Right ventricle myocardium superior (tissue), 1 donor: ENCODE results near the gene FAM32A. TPM values are rescaled to one million over a fixed set of nuclear protein-coding genes. Genes with fewer than 3 reads are reported as not detected.

ENCODE experiments used
- ATAC-seq: fragments of 200-7000 bp; cut with Tn5 transposase; one replicate; pipeline ENCODE4 v1.9.1; 2020; ENCODE audit warnings: mild to moderate bottlenecking; ENCODE audit not compliant: poor library complexity
- DNase-seq: peaks from one replicate; pipeline ENCODE4 v3.0.0-alpha.2; 2020
- intact Hi-C: fragments of 100-400 bp; cut with DNase I; formaldehyde crosslinking; loops from one replicate; pipeline ENCODE4 v1.11.2; 2022
- long read RNA-seq: library from polyadenylated mRNA; unstranded; transcript quantifications from one replicate; pipeline ENCODE4 v2.0.0, GENCODE V29; 2021
- total RNA-seq: library from RNA; stranded (reverse); fragmentation: NEBNext Ultra II Directional; extraction: Animal tissue kit (Norgen Biotek cat#: 25700); gene quantifications from one replicate; pipeline ENCODE4 v1.2.1, GENCODE V29; 2021
- donor health status: DM: no; HTN: yes; CAD: no; lungs with severe emphysema.

The FAM32A gene
- total RNA-seq, result 33.9 TPM
- long read RNA-seq, transcript FAM32A-201 (4 exons, 1,455 nt), result major isoform, 66 of 83 reads
- long read RNA-seq, transcript FAM32A-205 (3 exons, 1,168 nt), result minor isoform, 14 of 83 reads
- long read RNA-seq, partial matches to known transcripts, result 0 of 83 reads
- long read RNA-seq, other reads (novel, unspliced or antisense), result 0 of 83 reads

DNA sequence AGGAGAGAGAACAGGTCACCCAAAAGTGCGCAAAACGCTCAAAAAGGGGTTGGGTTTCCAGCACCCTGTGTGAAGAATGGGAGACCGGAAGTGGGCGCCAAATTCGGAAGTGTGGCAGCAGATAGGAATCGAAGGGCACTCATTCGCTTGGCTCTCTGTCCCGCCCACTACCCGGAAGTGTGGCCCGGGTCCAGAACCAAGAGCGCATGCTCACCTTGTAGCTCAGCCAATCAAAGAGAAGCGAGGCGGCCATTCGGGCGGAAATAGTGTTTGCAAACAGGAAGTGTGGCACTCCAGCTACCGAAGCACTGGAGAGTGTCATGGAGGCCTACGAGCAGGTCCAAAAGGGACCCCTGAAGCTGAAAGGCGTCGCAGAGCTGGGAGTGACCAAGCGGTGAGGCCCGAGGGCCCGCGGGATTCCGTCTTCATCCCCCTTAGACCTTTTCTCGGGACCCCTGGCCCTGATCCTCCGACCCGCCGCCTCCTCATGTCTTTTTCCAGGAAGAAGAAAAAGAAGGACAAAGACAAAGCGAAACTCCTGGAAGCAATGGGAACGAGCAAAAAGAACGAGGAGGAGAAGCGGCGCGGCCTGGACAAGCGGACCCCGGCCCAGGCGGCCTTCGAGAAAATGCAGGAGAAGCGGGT is at the start of gene FAM32A:
Gene FAM32A (plus strand): TSS at position 288 of the 645 bp plus-strand sequence. CDS start 33 bp downstream, at position 321.
- intact Hi-C loops, result no loop called here
- ATAC-seq, result peak; percentile 99
- DNase-seq, result peak; percentile 99

DNA sequence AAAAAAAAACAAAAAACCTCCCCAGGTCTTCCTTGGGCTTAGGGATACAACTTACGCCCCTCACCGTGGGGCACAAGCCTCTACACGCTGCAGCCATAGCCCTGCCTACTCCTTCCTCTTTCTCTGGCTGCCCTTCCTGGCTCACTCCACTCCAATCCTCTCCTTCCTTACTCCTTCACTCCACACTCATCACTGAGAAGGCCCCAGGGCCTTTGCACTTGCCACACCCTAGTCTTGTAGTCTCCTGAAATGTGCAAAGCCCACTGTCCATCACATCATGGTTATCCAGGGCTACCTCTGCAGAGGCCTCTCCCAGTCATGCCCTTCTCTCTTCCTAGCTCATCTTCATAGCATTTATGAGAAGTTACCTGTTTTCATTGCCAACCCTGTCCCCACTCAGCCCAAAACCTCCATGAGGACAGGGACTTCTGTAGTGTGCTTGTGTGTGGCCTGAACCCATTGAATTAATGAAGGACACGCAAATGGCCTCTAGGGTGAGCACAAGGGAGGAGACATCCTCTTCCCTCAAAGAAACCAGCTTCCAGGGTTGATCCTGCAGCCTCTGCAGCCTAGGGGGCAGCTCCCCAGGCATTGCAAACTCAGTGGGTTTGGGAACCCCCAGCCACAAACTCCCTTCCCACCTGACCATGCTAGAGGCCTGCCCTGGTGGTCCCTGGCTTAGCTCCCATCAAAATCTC is 49.6 kb upstream of the FAM32A start:
- no peak for DNase-seq
- intact Hi-C loops, result no loop called here
- no peak for ATAC-seq

DNA sequence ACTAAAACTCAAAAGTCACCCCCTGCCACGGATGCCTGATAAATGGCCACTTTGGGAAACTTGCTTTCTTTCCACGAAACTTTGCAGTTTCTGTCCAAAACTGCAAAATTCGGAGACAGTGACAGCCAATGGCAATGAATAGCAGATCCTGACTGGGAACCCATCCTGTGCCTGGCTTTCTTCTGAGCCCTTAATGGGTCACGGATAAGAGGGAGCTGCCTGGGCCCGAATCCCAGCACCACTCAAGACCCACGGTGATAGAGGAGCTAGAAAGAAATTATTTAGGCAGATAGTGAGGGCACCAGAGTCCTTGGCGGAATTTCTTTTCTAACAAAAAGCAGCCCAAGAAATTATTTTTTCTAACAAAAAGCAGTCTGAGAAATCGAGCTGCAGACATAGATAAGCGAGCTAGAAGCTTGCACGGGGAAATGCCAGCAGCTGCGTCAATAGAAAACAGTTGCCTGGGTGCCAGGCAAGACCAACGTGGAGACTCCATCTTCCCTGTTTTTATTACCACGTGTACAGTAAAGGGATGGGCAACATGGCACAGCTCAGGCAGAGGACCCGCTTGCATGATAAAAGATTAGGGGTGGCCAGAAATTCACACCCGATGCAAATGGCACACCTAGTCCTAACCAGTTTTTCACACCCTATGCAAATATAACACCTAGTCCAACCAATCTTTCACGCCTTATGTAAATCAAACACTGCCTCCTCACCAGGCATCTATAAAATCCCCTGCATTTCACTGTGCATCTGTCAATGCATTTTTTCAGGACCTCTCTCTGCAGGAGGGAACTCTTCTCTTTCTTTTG is 48.8 kb upstream of the FAM32A start:
- intact Hi-C loops, result no loop called here
- DNase-seq, result no peak
- ATAC-seq, result peak; percentile 76

DNA sequence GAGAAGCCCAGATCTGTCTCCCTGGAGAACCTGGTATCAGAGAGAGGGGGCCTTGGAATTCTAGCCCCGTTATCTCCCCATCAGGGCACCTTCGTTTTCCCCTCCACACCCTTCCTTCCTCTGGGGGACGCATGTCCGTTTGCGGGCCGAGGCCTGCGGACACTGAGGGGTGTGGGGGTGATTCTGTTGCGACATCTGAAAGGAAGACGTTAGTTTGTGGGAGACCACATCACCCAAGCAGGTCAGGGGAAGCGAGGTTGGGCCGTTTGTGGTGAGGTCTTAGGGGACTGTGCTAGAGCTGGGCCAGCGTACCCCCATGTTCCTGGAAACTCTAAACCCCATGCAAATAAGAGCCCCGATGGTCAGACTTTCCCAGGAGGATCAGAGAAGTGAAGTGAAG is 45.5 kb upstream of the FAM32A start:
- DNase-seq (no peak), ATAC-seq (no peak)
- intact Hi-C loops, result no loop called here

DNA sequence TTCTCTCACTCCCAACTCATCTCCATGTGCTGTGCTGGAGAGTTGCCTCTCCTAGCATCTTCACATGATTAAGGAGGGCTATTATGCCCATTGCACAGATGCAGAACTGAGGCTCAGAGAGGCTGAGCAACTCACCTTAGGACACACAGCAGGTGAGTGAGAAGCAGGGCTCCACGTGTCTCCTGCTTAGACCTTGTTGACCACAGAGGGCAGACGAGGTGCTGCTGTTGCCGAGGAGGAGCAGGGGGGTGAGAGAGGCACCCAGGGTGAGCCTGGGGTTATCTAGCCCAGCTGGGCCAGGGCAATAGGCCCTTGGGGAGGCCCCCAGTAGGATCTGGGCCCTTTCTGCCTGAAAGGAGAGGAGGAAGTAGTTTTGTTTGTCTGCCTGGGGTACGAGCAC is 44.2 kb upstream of the FAM32A start:
- ATAC-seq, result no peak
- intact Hi-C loops, result no loop called here
- no peak for DNase-seq

DNA sequence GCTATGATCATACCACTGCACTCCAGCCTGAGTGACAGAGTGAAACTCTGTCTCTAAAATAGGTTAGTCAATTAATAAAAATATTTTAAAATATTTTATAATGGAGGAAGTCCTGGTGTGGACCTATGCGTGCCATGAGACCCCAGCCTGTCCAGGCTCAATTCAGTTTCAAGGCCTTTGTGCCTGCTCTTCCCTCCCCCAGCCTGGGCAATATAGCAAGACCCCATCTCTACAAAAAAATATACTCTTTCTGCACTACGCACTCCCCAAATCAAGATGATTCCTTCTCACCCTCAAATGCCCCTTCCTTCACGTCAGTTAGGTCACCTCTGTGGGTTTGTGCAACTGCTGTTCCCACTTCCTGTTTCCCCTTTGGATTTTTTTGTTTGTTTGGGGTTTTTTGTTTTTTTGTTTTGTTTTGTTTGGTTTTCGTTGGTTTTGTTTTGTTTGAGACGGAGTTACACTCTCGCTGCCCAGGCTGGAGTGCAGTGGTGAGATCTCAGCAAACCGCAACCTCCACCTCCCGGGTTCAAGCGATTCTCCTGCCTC is 43.1 kb upstream of the FAM32A start:
- no peak for DNase-seq
- no peak for ATAC-seq
- intact Hi-C loops, result no loop called here

DNA sequence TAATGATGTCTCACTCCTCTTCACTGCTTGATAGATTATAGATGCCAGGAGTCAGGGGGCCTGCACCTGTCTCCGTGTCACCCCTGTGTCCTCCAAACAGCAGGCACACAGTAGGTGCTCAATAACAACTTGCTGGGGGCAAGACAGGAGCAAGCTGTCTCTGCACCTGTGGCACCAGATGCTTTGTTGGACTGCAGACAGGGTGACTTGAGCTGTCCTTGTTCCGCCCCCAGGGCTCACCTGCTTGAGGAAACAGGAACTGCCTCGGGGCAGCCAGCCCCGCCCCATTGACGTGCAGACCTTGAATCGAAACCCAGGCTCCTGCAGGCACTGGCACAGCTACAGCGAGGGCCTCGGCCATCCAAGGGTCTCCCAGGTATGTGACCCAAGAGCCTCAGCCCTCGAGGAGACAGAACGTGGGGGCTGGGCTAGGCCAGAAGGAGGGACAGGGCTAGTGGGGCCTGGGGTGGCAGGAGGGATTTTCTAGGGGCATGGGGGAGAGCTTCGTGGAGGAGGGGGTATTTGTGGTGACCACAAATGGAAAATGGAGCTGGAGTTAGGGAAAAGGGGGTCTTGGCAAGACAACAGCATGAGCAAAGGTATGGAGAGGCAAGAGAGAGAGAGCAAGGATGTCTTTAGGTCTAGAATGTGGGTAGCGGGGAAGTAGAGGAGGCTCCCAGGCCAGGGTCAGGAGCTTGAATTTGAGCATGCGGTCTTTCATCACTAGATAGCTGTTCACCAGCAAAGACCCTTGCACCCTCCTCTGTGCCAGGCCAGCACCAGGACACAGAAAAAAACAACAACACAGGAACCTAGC is 41.6 kb upstream of the FAM32A start, which contains the start of gene HSH2D:
Gene HSH2D (plus strand): TSS at position 287 of the 817 bp plus-strand sequence. CDS start 5,066 bp downstream, outside the sequence.
- DNase-seq (peak; percentile 75), ATAC-seq (peak; percentile 59)
- intact Hi-C loops, result no loop called here

DNA sequence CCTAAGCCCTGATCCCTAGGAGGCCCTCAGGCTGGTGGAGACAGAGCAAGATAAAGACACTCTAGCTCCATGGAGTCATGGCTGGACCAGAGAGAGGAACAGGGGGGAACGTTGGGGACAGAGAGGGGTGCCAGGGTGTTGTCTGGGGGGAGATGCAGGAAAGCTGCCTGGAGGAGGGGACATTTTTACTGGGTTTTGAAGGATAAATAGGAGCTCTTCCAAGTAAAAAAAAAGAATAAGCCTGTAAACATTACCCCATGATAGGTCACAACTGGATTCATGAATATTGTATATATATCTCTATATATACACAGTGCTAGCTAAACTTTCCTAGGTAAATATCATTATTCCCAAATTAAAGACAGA is 41.0 kb upstream of the FAM32A start:
- intact Hi-C loops, result no loop called here
- DNase-seq (no peak), ATAC-seq (no peak)

DNA sequence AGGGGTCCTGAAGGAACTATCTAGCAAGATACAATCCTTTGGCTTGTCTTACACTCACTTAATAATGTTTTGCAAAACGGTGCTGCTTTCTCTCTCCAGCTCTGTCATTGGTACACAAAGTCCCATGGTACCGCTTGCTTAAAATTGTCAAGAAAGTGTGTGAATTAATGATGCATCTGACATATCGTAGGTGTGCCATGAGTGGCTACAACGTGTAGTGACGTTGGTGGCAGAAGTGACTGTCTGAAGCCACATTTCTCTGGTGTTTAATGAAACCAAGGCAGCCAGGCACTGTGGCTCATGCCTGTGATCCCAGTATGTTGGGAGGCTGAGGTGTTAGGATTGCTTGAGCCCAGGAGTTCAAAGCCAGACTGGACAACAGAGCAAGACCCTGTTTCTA is 39.1 kb upstream of the FAM32A start:
- DNase-seq, result no peak
- intact Hi-C loops, result no loop called here
- ATAC-seq, result no peak

DNA sequence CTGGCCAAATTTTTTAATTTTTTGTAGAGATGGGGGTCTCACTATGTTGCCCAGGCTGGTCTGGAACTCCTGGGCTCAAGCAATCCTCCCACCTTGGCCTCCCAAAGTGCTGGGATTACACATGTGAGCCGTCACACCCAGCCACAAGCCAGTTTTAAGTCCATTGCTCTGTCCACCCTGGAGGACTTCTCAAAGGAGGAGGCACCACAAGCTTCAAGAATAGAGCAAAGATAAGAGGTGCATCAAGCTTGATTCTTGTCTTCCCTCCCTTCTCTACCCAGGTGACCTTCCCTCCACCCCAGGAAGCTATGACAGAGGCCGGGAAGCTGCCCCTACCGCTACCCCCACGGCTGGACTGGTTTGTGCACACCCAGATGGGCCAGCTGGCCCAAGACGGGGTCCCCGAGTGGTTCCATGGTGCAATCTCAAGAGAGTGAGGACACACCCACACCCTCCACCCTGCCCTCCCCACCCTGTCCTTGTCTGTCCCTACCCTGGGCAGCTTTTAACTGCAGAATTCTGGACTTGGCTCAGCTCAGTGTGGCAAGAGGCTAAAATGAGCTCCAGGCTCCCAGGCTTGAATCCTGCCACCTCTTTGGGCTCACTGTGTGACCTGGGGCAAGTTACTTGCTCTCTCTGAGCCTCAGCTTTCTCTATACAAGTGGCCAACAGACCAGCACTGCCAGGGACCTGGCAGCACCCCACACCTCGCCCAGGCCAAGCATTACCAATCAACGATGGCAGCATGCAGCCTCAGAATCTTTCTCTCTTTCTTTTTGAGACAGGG is 36.6 kb upstream of the FAM32A start:
- DNase-seq, result no peak
- no peak for ATAC-seq
- intact Hi-C loops, result no loop called here

DNA sequence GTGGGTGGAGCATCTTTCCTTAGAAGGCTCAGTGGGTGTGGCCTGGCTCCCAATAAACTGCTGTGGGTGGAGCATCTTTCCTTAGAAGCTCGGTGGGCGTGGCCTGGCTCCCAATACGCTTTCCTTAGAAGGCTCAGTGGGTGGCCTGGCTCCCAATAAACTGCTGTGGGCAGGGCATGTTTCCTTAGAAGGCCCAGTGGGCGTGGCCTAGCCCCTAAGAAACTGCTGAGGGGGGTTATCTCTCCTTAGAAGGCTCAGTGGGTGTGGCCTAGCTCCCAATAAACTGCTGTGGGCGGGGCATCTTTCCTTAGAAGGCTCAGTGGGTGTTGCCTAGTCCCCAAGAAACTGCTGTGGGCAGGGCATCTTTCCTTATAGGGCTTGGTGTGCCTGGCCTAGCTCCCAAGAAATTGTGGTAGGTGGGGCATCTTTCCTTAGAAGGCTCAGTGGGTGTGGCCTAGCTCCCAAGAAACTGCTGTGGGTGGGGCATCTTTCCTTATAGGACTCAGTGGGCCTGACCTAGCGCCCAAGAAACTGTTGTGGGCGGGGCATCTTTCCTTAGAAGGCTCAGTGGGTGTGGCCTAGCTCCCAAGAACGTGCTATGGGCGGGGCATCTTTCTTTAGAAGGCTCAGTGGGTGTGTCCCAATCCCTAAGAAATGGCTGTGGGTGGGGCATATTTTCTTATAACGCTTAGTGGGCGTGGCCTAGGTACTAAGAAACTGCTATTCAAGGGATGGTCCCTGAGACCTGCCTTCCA is 31.5 kb upstream of the FAM32A start:
- ATAC-seq (no peak), DNase-seq (no peak)
- intact Hi-C loops, result no loop called here

DNA sequence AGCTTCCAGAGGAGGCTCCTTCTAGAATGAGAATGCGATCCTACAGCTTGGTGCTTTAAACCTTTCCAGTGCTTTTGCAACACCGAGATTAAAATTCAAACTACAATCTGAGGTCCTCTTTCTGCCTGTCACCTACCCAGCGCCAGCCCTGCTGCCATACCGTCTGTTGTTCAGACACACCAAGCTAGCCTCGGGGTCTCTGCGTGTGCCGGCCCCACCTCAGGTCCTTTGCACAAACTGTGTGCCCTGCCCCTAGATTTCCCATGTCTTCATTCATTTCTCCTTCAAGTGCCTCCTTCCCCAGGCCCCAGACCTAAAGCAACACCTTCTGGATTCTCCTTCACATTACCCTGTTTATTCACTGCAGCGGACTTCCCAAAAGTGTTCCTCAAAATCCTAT is 30.7 kb upstream of the FAM32A start:
- no peak for DNase-seq
- no peak for ATAC-seq
- intact Hi-C loops, result no loop called here

DNA sequence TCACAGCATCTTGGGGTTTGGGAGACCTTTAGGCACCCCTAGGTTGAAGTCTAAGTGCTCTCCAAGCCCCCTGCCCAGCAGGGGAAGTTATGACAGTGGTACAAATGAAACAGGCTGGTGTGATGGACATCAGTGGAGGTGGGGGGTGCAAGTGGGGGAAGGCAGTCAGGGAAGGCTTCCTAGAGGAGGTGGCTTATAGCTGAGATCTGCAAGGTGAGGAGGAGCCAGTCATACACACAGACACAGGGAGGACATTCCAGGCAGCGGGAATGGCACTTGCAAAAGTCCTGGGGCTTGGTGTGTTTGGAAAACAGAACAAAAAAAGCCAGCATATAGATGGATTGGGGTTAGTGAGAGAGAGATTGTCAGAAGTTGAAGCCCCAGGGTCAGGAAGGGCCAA is 30.1 kb upstream of the FAM32A start:
- ATAC-seq (no peak), DNase-seq (no peak)
- intact Hi-C loops, result no loop called here

DNA sequence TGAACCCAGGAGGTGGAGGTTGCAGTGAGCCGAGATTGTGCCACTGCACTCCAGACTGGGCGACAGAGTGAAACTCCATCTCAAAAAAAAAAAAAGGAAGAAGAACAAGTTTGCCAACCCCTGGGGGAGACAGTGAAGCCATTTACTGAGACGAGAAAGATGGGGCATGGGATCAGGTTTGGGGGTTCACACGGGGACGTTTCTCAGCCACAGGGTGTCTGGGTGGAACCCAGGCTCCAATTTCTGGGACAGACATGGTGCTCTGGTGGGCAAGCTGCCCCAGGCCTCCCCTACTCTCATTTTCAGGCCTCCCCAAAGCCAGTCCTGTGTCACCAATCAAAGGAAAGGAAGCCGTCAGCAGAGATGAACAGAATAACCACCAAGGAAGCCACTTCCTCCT is 28.3 kb upstream of the FAM32A start:
- intact Hi-C loops, result no loop called here

DNA sequence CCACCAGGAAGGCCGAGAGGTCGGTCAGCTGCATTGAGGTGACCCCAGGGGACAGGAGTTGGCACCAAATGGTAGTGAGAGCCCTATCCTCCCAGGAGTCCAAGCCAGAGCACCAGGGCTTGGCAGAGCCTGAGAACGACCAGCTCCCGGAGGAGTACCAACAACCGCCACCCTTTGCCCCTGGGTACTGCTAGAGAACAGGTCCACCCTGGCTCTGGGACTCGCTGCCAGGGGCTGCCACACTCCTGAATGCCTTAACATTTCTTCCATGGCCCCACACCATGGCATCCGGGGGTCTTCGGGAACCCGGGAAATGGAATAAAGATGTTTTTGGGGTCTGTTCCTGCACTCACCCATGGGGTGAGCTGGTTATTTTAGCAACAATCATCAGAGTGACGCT is 27.6 kb upstream of the FAM32A start:
- no peak for DNase-seq
- intact Hi-C loops, result no loop called here
- ATAC-seq, result no peak

More for the DNA sequence above, 28.3 kb upstream of the FAM32A start:
- DNase-seq (no peak), ATAC-seq (no peak)

DNA sequence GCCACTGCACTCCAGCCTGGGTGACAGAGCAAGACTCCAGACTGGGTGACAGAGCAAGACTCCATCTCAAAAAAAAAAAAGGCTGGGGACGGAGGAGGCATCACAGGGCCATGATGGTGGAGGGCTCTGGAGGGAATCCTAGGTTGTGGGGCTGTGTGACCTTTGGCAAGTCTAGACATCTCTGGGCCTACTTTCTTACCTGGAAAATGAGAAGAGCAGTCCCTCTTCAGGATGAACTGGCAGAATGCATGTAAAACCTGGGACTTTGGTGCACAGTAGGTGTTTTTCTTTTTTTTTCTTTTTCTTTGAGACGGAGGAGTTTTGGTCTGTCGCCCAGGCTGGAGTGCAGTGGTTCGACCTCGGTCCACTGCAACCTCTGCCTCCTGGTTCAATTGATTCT is 25.6 kb upstream of the FAM32A start:
- DNase-seq (no peak), ATAC-seq (no peak)
- intact Hi-C loops, result no loop called here

DNA sequence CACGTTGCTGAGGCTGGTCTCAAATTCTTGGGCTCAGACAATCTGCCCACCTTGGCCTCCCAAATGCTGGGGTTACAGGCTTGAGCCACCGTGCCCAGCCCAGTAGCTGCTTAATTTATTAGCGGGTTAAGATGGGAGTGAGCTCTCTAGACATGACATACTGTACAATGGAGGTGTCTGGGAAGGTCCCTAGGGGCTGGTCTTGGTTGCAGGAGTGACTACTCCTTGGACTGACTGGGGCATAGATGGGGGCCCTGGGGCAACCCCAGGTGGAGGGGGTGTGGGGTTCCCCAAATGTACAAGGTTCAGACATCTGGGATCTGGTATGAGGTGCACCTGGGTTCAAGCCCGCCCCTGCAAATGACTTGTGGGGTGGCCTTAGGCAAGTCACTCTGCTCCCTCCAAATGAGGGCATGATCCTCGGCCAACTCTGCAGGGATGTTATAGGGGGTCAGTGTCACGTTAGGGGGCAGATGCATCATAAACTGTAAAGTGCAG is 24.7 kb upstream of the FAM32A start:
- intact Hi-C loops, result no loop called here
- ATAC-seq (no peak), DNase-seq (no peak)
